ENCODE data around the gene TSHZ2. TPM values are rescaled to one million over a fixed set of nuclear protein-coding genes. Genes with fewer than 3 reads are reported as not detected.

Gene TSHZ2
- polyA plus RNA-seq, 1 donor from 2014 or later, result 4.6 TPM

GRCh38 chr20:52987295-52987694, 15.1 kb downstream of the TSHZ2 start:
- H3K36me3 ChIP-seq (ENCODE audit: insufficient read depth, low read length), result no peaks in the 10 kb centered on the region
- no peaks in the 10 kb centered on the region for H3K9me2 ChIP-seq (ENCODE audit: insufficient read depth, low read length)
- no peak overlapping the region for H3K4me3 ChIP-seq (ENCODE audit: low read length)
- H2AFZ ChIP-seq (ENCODE audit: low read depth, low read length), result no peak overlapping the region
- peaks cover 3% of the 10 kb centered on the region for H3K9me3 ChIP-seq (ENCODE audit: low read length)
- H3K4me2 ChIP-seq (ENCODE audit: low read length), result no peak overlapping the region
- TF ChIP-seq TAF1 (IDR thresholded peaks at IDR 0.05; ENCODE audit: low read depth) (no peak), SMC3 (conservative IDR thresholded peaks at IDR 0.05; ENCODE audit: poor library complexity) (no peak), CTCF (IDR thresholded peaks at IDR 0.05; ENCODE audit: poor library complexity, severe bottlenecking) (no peak), MXI1 (conservative IDR thresholded peaks at IDR 0.05; ENCODE audit: poor library complexity, severe bottlenecking) (no peak), REST (IDR thresholded peaks at IDR 0.05; ENCODE audit: borderline replicate concordance) (no peak), RAD21 (conservative IDR thresholded peaks at IDR 0.05) (no peak), EZH2 (IDR thresholded peaks at IDR 0.05; ENCODE audit: borderline replicate concordance, insufficient read depth, low read length, poor library complexity, severe bottlenecking) (no peak), EP300 (conservative IDR thresholded peaks at IDR 0.05; ENCODE audit: poor library complexity, severe bottlenecking) (no peak), POLR2AphosphoS5 (IDR thresholded peaks at IDR 0.05) (no peak)
- no peak overlapping the region for H3K9ac ChIP-seq (ENCODE audit: low read length)
- no peaks in the 10 kb centered on the region for H3F3A ChIP-seq (ENCODE audit: insufficient read depth, low read length, poor library complexity, severe bottlenecking)
- H3K79me2 ChIP-seq (replicated peaks; ENCODE audit: insufficient read depth, low read length), result no peaks in the 10 kb centered on the region
- no peaks in the 10 kb centered on the region for H3K27me3 ChIP-seq (ENCODE audit: insufficient read depth, low read depth, low read length)
- no peaks in the 10 kb centered on the region for H4K20me1 ChIP-seq (ENCODE audit: insufficient read depth)
- no peak overlapping the region for H3K27ac ChIP-seq (ENCODE audit: low read length)

- no peaks in the 10 kb centered on the region for H3K79me2 ChIP-seq (replicated peaks; ENCODE audit: insufficient read depth, low read length)
- no peak overlapping the region for H3K9ac ChIP-seq (ENCODE audit: low read length)
- no peaks in the 10 kb centered on the region for H3K9me3 ChIP-seq (ENCODE audit: low read length)
- H3K27me3 ChIP-seq (ENCODE audit: insufficient read depth, low read depth, low read length), result no peaks in the 10 kb centered on the region
- no peaks in the 10 kb centered on the region for H3K9me2 ChIP-seq (ENCODE audit: insufficient read depth, low read length)
- H4K20me1 ChIP-seq (ENCODE audit: insufficient read depth), result no peaks in the 10 kb centered on the region
- no peak overlapping the region for H2AFZ ChIP-seq (ENCODE audit: low read depth, low read length)
- H3K4me2 ChIP-seq (ENCODE audit: low read length), result no peak overlapping the region
- no peaks in the 10 kb centered on the region for H3K36me3 ChIP-seq (ENCODE audit: insufficient read depth, low read length)
- H3F3A ChIP-seq (ENCODE audit: insufficient read depth, low read length, poor library complexity, severe bottlenecking), result no peaks in the 10 kb centered on the region
- no peak for TF ChIP-seq REST (IDR thresholded peaks at IDR 0.05; ENCODE audit: borderline replicate concordance)
- TF ChIP-seq EP300 (conservative IDR thresholded peaks at IDR 0.05; ENCODE audit: poor library complexity, severe bottlenecking), result no peak
- TF ChIP-seq EZH2 (IDR thresholded peaks at IDR 0.05; ENCODE audit: borderline replicate concordance, insufficient read depth, low read length, poor library complexity, severe bottlenecking), result no peak
- no peak for TF ChIP-seq TAF1 (IDR thresholded peaks at IDR 0.05; ENCODE audit: low read depth)
- H3K4me3 ChIP-seq (ENCODE audit: low read length), result no peak overlapping the region
- H3K27ac ChIP-seq (ENCODE audit: low read length), result no peak overlapping the region
Observed at GRCh38 chr20:52991830-52992229, 19.7 kb downstream of the TSHZ2 start.
